Liver (tissue), 9 donors: ENCODE measurements around the gene VTN. TPM values are rescaled to one million over a fixed set of nuclear protein-coding genes. Genes with fewer than 3 reads are reported as not detected.

ENCODE experiments used
- DNase-seq: peaks from one replicate; pipeline ENCODE4 v3.0.0-alpha.2; 2017; ENCODE audit warnings: low spot score
- H3K27ac ChIP-seq, 2 donors: one replicate each; pipeline ENCODE4 v1.7.0; 2013; ENCODE audit warnings: inconsistent platforms in 2 of 2, low read length in 2 of 2, control low read depth in 1 of 2, low read depth in 1 of 2, mild to moderate bottlenecking in 1 of 2
- H3K27me3 ChIP-seq, 4 donors: one replicate each; pipeline versions ENCODE4 v1.6.1 to v1.7.0; 2013; ENCODE audit warnings: low read length in 3 of 4, inconsistent platforms in 1 of 4, mild to moderate bottlenecking in 1 of 4, moderate library complexity in 1 of 4; ENCODE audit not compliant: control insufficient read depth in 4 of 4, insufficient read depth in 4 of 4
- H3K36me3 ChIP-seq, 4 donors: one replicate each; pipeline versions ENCODE4 v1.6.1 to v1.7.0; 2013; ENCODE audit warnings: low read length in 3 of 4, mild to moderate bottlenecking in 3 of 4, low read depth in 1 of 4, moderate library complexity in 1 of 4; ENCODE audit not compliant: control insufficient read depth in 4 of 4, insufficient read depth in 3 of 4
- H3K4me1 ChIP-seq, 4 donors: one replicate each; pipeline versions ENCODE4 v1.6.1 to v1.7.0; 2013; ENCODE audit warnings: low read length in 3 of 4, mild to moderate bottlenecking in 3 of 4, moderate library complexity in 1 of 4; ENCODE audit not compliant: control insufficient read depth in 4 of 4, insufficient read depth in 4 of 4
- H3K4me3 ChIP-seq, 3 donors: one replicate each; pipeline versions ENCODE4 v1.6.1 to v1.7.0; 2013; ENCODE audit warnings: low read length in 3 of 3, control low read depth in 1 of 3, low read depth in 1 of 3, mild to moderate bottlenecking in 1 of 3
- H3K9ac ChIP-seq, 2 donors: one replicate each; pipeline ENCODE4 v1.7.0; 2013; ENCODE audit warnings: low read length in 2 of 2, mild to moderate bottlenecking in 2 of 2, moderate library complexity in 2 of 2, control low read depth in 1 of 2, low read depth in 1 of 2
- H3K9me3 ChIP-seq, 4 donors: one replicate each; pipeline versions ENCODE4 v1.6.1 to v1.7.0; 2013; ENCODE audit warnings: low read length in 3 of 4; ENCODE audit not compliant: control insufficient read depth in 4 of 4
- EGR1 ChIP-seq, 2 donors: IDR thresholded peaks; 2 replicates each; pipeline ENCODE4 v1.6.1; 2016 to 2018; ENCODE audit warnings: antibody characterized with exemption in 2 of 2, low read depth in 2 of 2
- FOXA1 ChIP-seq: IDR thresholded peaks from 2 replicates; pipeline ENCODE4 v1.6.1; 2016; ENCODE audit warnings: antibody characterized with exemption
- FOXA2 ChIP-seq: IDR thresholded peaks from 2 replicates; pipeline ENCODE4 v1.6.1; 2016; ENCODE audit warnings: antibody characterized with exemption
- GABPA ChIP-seq, 2 donors: IDR thresholded peaks in 1 of 2; conservative IDR thresholded peaks in 1 of 2; 2 replicates each; pipeline ENCODE4 v1.6.1; 2016; ENCODE audit warnings: antibody characterized with exemption in 2 of 2, mild to moderate bottlenecking in 1 of 2, moderate library complexity in 1 of 2
- HNF4A ChIP-seq, 2 donors: conservative IDR thresholded peaks; 2 replicates each; pipeline ENCODE4 v1.6.1; 2016; ENCODE audit warnings: antibody characterized with exemption in 2 of 2, mild to moderate bottlenecking in 2 of 2
- HNF4G ChIP-seq: IDR thresholded peaks from 2 replicates; pipeline ENCODE4 v1.6.1; 2016; ENCODE audit warnings: antibody characterized with exemption
- JUND ChIP-seq, 2 donors: IDR thresholded peaks; 2 replicates each; pipeline ENCODE4 v1.6.1; 2016; ENCODE audit warnings: antibody characterized with exemption in 2 of 2
- NR2F2 ChIP-seq: IDR thresholded peaks from 2 replicates; pipeline ENCODE4 v1.6.1; 2016; ENCODE audit warnings: antibody characterized with exemption
- RAD21 ChIP-seq, 2 donors: IDR thresholded peaks; 2 replicates each; pipeline ENCODE4 v1.6.1; 2016; ENCODE audit warnings: antibody characterized with exemption in 2 of 2, mild to moderate bottlenecking in 2 of 2
- RXRA ChIP-seq, 2 donors: IDR thresholded peaks; 2 replicates each; pipeline ENCODE4 v1.6.1; 2017 to 2018; ENCODE audit warnings: antibody characterized with exemption in 2 of 2, mild to moderate bottlenecking in 1 of 2
- SP1 ChIP-seq: IDR thresholded peaks from 2 replicates; pipeline ENCODE4 v1.6.1; 2018; ENCODE audit warnings: antibody characterized with exemption, mild to moderate bottlenecking
- YY1 ChIP-seq: IDR thresholded peaks from 2 replicates; pipeline ENCODE4 v1.6.1; 2016; ENCODE audit warnings: antibody characterized with exemption, mild to moderate bottlenecking
- WGBS: extraction: QIAGEN DNeasy Blood & Tissue Kit; methylation state at CpG from one replicate; pipeline ENCODE4 v1.1.7; 2013; 5-methylcytosine and 5-hydroxymethylcytosine counted together
- polyA plus RNA-seq, 2 donors: library from polyadenylated mRNA; stranded (reverse) in 1 of 2; unstranded in 1 of 2; fragments of 200-250 nt in 1 of 2; fragments of >200 nt in 1 of 2; fragmentation: Nextera tagmentation in 1 of 2; extraction: Ambion mirVana in 1 of 2; gene quantifications; one replicate each; pipeline versions ENCODE4 v1.2.1 to v1.2.3, GENCODE V29; 2013 to 2015
- total RNA-seq, 2 donors: library from RNA; depleted of rRNA; stranded (reverse); fragments of >200 nt; gene quantifications; one replicate each; pipeline ENCODE4 v1.2.3, GENCODE V29; 2014
- TF ChIP-seq, protein P1 (sequence below): IDR thresholded peaks from 2 replicates; pipeline ENCODE4 v1.6.1; 2016; ENCODE audit warnings: antibody characterized with exemption, mild to moderate bottlenecking
- TF ChIP-seq, protein P2 (sequence below): IDR thresholded peaks from 2 replicates; pipeline ENCODE4 v1.6.1; 2016; ENCODE audit warnings: antibody characterized with exemption
- TF ChIP-seq, protein P3 (sequence below): fragments of 150-350 bp; IDR thresholded peaks from 2 replicates; pipeline ENCODE4 v1.5.1; 2017; ENCODE audit warnings: improper control_type of control experiment, low read depth, low read length; ENCODE audit not compliant: missing input control
- TF ChIP-seq, protein P4 (sequence below): IDR thresholded peaks from 2 replicates; pipeline ENCODE4 v1.6.1; 2016; ENCODE audit warnings: antibody characterized with exemption
- TF ChIP-seq, protein P5 (sequence below): IDR thresholded peaks from 2 replicates; pipeline ENCODE4 v1.6.1; 2016; ENCODE audit warnings: antibody characterized with exemption
- donor health status: healthy.
- donor health status: healthy.
- donor health status: healthy.
- donor health status: healthy.
- donor health status: healthy.

The VTN gene
- total and polyA plus RNA-seq, 4 donors: 1,668 to 4,059 (median 3,520) TPM

DNA sequence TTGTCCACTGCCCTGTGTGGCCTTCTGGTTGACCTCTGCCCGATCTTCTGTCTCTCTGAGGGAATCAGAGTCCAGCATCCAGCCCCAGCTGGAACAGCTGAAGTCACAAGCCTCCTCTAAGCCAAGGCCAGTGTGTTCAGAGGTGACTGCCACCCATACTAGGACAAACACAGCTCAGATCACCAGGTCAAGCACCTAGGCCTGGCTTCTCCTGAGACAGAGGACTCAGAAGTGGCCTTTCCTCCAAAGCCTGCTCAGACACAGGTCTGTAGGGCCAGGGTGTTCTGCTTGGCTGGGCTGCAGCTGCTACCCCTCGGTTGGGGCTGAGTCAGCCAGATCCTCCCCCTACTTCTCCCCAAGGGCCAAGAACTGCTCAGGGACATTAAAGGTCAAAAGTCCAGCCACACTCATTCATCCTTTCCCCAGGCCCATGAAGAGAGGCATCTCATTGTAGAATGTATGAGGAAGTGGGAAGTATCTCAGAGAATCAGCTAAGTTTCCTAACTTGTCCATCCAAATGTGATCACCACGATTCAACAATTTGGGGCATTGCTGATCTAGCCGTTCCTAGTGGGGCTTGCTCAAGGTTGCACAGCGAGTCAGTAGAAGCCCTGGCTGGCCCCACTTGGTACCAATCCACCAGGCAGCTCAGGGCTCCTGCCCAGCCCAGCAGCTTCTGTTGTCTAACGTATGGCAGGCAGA lies 28.3 kb upstream of the VTN start (continued):
- TF ChIP-seq, protein P1, sequence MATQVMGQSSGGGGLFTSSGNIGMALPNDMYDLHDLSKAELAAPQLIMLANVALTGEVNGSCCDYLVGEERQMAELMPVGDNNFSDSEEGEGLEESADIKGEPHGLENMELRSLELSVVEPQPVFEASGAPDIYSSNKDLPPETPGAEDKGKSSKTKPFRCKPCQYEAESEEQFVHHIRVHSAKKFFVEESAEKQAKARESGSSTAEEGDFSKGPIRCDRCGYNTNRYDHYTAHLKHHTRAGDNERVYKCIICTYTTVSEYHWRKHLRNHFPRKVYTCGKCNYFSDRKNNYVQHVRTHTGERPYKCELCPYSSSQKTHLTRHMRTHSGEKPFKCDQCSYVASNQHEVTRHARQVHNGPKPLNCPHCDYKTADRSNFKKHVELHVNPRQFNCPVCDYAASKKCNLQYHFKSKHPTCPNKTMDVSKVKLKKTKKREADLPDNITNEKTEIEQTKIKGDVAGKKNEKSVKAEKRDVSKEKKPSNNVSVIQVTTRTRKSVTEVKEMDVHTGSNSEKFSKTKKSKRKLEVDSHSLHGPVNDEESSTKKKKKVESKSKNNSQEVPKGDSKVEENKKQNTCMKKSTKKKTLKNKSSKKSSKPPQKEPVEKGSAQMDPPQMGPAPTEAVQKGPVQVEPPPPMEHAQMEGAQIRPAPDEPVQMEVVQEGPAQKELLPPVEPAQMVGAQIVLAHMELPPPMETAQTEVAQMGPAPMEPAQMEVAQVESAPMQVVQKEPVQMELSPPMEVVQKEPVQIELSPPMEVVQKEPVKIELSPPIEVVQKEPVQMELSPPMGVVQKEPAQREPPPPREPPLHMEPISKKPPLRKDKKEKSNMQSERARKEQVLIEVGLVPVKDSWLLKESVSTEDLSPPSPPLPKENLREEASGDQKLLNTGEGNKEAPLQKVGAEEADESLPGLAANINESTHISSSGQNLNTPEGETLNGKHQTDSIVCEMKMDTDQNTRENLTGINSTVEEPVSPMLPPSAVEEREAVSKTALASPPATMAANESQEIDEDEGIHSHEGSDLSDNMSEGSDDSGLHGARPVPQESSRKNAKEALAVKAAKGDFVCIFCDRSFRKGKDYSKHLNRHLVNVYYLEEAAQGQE: peak; percentile 35
- peak; percentile 85 to 90 for TF ChIP-seq HNF4A (conservative IDR thresholded peaks at IDR 0.05)
- no peak for TF ChIP-seq FOXA1
- TF ChIP-seq, protein P2, sequence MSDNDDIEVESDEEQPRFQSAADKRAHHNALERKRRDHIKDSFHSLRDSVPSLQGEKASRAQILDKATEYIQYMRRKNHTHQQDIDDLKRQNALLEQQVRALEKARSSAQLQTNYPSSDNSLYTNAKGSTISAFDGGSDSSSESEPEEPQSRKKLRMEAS: no peak

DNA sequence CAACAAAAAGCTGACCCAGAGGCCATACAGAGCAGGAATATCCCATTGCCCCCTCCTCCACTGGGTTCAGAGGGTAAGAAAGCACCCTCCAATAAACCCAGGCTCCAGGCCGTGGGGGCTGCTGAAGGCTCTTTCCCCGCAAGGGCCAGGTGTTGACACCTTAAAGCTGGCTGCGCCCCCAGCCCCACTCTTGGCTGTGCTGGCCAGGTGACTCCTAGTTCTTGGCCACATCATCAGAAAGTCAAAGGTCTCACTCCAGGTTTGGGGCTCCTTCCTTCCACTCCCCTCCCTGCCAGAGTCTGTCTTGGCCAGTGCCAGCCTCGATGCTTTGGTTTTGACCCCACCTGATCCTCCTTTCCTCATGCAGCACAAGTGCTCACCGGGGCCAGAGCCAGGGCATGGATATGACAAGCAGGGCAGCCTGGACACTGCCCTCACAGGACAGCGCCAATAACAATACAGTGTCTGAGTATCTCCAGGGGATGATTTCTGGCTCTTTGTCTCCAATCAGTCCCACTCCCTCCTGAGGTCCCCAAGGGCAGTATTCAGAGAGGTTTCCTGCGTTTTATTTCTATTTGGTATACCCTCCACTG lies 27.7 kb upstream of the VTN start:
- Histone ChIP-seq H3K9ac (no peak overlapping the region), H3K4me3 (no peak overlapping the region), H3K36me3 (peaks cover 3 to 44% (median 30%) of the 10 kb centered on the region in 4 donors), H3K9me3 (no peaks in the 10 kb centered on the region), H3K27ac (peak overlapping the region in 1 of 2 donors; percentile 23), H3K27me3 (no peaks in the 10 kb centered on the region), H3K4me1 (peaks cover 9 to 37% (median 27%) of the 10 kb centered on the region in 4 donors)
- TF ChIP-seq YY1 (no peak), RAD21 (IDR thresholded peaks at IDR 0.05) (peak in 1 of 2 donors; percentile 25)
- WGBS: 60% methylated on average over 7 of the region's 7 CpGs
- DNase-seq: no peak

DNA sequence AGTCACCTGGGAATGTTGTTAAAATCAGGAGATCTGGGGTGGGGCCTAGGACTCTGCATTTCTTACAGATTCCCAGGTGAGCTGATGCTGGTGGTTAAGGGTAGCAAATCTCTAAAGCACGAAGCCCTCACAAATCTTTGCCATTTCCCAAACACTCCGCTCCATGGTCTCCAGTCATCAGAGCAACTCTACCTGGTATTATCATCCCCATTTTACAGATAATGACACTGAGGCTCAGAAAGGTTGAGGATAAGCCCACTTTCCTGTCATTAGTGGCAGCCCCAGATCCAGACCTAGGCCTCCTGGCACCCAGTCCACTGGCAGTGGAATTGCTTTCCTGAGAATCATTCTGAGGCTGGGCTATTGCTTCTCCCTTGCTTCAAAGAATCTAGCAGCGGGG lies 27.2 kb upstream of the VTN start:
- Histone ChIP-seq H3K9me3 (no peaks in the 10 kb centered on the region), H3K36me3 (peaks cover 5 to 39% (median 28%) of the 10 kb centered on the region in 4 donors), H3K27me3 (no peaks in the 10 kb centered on the region), H3K27ac (no peak overlapping the region), H3K4me1 (peaks cover 9 to 35% (median 27%) of the 10 kb centered on the region in 4 donors), H3K9ac (no peak overlapping the region), H3K4me3 (no peak overlapping the region)
- TF ChIP-seq FOXA1: no peak
- TF ChIP-seq RAD21 (IDR thresholded peaks at IDR 0.05): no peak
- TF ChIP-seq, protein P3, sequence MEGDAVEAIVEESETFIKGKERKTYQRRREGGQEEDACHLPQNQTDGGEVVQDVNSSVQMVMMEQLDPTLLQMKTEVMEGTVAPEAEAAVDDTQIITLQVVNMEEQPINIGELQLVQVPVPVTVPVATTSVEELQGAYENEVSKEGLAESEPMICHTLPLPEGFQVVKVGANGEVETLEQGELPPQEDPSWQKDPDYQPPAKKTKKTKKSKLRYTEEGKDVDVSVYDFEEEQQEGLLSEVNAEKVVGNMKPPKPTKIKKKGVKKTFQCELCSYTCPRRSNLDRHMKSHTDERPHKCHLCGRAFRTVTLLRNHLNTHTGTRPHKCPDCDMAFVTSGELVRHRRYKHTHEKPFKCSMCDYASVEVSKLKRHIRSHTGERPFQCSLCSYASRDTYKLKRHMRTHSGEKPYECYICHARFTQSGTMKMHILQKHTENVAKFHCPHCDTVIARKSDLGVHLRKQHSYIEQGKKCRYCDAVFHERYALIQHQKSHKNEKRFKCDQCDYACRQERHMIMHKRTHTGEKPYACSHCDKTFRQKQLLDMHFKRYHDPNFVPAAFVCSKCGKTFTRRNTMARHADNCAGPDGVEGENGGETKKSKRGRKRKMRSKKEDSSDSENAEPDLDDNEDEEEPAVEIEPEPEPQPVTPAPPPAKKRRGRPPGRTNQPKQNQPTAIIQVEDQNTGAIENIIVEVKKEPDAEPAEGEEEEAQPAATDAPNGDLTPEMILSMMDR: no peak
- TF ChIP-seq NR2F2: no peak
- TF ChIP-seq GABPA (IDR thresholded peaks at IDR 0.05 in 1 of 2, conservative IDR thresholded peaks at IDR 0.05 in 1 of 2): no peak
- TF ChIP-seq RXRA (IDR thresholded peaks at IDR 0.05): no peak
- no peak for TF ChIP-seq HNF4A (conservative IDR thresholded peaks at IDR 0.05)
- TF ChIP-seq, protein P4, sequence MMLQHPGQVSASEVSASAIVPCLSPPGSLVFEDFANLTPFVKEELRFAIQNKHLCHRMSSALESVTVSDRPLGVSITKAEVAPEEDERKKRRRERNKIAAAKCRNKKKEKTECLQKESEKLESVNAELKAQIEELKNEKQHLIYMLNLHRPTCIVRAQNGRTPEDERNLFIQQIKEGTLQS: no peak
- TF ChIP-seq, protein P2: no peak
- TF ChIP-seq, protein P1: no peak
- TF ChIP-seq HNF4G: no peak
- no peak for TF ChIP-seq EGR1 (IDR thresholded peaks at IDR 0.05; ENCODE audit: low read depth in 2 of 2)
- TF ChIP-seq SP1: no peak
- TF ChIP-seq FOXA2: no peak
- TF ChIP-seq JUND (IDR thresholded peaks at IDR 0.05): no peak
- TF ChIP-seq, protein P5, sequence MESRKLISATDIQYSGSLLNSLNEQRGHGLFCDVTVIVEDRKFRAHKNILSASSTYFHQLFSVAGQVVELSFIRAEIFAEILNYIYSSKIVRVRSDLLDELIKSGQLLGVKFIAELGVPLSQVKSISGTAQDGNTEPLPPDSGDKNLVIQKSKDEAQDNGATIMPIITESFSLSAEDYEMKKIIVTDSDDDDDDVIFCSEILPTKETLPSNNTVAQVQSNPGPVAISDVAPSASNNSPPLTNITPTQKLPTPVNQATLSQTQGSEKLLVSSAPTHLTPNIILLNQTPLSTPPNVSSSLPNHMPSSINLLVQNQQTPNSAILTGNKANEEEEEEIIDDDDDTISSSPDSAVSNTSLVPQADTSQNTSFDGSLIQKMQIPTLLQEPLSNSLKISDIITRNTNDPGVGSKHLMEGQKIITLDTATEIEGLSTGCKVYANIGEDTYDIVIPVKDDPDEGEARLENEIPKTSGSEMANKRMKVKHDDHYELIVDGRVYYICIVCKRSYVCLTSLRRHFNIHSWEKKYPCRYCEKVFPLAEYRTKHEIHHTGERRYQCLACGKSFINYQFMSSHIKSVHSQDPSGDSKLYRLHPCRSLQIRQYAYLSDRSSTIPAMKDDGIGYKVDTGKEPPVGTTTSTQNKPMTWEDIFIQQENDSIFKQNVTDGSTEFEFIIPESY: no peak
- DNase-seq: no peak
- 97% methylated on average over 3 of the region's 3 CpGs for WGBS
